Esophagus muscularis mucosa (tissue), 3 donors: ENCODE measurements around the gene B4GALT6.

Experiments used
- POLR2A ChIP-seq: fragments of 450-650 bp; IDR thresholded peaks from one replicate; pipeline ENCODE4 v1.6.1; 2017; ENCODE audit warnings: antibody characterized with exemption, moderate library complexity, mild to moderate bottlenecking, low read depth
- POLR2AphosphoS5 ChIP-seq, 2 donors: sonication (generic); formaldehyde crosslinking; IDR thresholded peaks; one replicate each; pipeline ENCODE4 v1.6.1; 2017; ENCODE audit warnings: antibody characterized with exemption in 2 of 2
- TF ChIP-seq, protein P1 (sequence below), 3 experiments: fragments of 200-600 bp in 2 of 3; fragments of 450-650 bp in 1 of 3; sonication (generic) in 2 of 3; IDR thresholded peaks; one replicate each; pipeline ENCODE4 v1.5.1; 2017 to 2019; ENCODE audit warnings: antibody characterized with exemption in 3 of 3, mild to moderate bottlenecking in 2 of 3, moderate library complexity in 1 of 3

GRCh38 chr18:31652877-31653276 lies 31.5 kb downstream of the B4GALT6 start:
- TF ChIP-seq, protein P1, sequence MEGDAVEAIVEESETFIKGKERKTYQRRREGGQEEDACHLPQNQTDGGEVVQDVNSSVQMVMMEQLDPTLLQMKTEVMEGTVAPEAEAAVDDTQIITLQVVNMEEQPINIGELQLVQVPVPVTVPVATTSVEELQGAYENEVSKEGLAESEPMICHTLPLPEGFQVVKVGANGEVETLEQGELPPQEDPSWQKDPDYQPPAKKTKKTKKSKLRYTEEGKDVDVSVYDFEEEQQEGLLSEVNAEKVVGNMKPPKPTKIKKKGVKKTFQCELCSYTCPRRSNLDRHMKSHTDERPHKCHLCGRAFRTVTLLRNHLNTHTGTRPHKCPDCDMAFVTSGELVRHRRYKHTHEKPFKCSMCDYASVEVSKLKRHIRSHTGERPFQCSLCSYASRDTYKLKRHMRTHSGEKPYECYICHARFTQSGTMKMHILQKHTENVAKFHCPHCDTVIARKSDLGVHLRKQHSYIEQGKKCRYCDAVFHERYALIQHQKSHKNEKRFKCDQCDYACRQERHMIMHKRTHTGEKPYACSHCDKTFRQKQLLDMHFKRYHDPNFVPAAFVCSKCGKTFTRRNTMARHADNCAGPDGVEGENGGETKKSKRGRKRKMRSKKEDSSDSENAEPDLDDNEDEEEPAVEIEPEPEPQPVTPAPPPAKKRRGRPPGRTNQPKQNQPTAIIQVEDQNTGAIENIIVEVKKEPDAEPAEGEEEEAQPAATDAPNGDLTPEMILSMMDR (IDR thresholded peaks at IDR 0.05): no peak
- TF ChIP-seq POLR2A: no peak
- TF ChIP-seq POLR2AphosphoS5 (IDR thresholded peaks at IDR 0.05): no peak
